GM12891 (cell line): ENCODE results near the gene SLC8A2.

Experiments used
- DNase-seq: peaks from one replicate; pipeline ENCODE4 v3.0.0; 2011; ENCODE audit warnings: low spot score; ENCODE audit not compliant: insufficient read length
- FAIRE-seq: peaks from 2 replicates; lab custom pipeline; 2011; peaks lifted over from hg19 to GRCh38; lab: Jason Lieb, UNC
- PAX5 ChIP-seq: IDR thresholded peaks from 2 replicates; pipeline ENCODE4 v1.6.1; 2011; ENCODE audit warnings: low read length, moderate library complexity, mild to moderate bottlenecking; ENCODE audit not compliant: insufficient read depth, severe bottlenecking
- POLR2A ChIP-seq: IDR thresholded peaks from 2 replicates; pipeline ENCODE4 v1.6.1; 2011; ENCODE audit warnings: low read depth, low read length, control low read depth
- POLR2AphosphoS5 ChIP-seq: IDR thresholded peaks from 2 replicates; pipeline ENCODE4 v1.6.1; 2011; ENCODE audit warnings: low read depth, low read length, control low read depth
- POU2F2 ChIP-seq: IDR thresholded peaks from 2 replicates; pipeline ENCODE4 v1.6.1; 2011; ENCODE audit warnings: low read depth, mild to moderate bottlenecking, control low read depth, low read length, moderate library complexity
- SPI1 ChIP-seq: IDR thresholded peaks from 2 replicates; pipeline ENCODE4 v1.6.1; 2011; ENCODE audit warnings: low read depth, low read length, control low read depth
- TAF1 ChIP-seq: IDR thresholded peaks from 2 replicates; pipeline ENCODE4 v1.6.1; 2011; ENCODE audit warnings: low read depth, low read length, control low read depth

Gene SLC8A2

GRCh38 chr19:47507012-47507411, 35.3 kb upstream of the SLC8A2 start:
- TF ChIP-seq POLR2A (no peak), POU2F2 (no peak), SPI1 (no peak), TAF1 (no peak), PAX5 (no peak), POLR2AphosphoS5 (no peak)
- DNase-seq = no peak
- no peak for FAIRE-seq

DNA sequence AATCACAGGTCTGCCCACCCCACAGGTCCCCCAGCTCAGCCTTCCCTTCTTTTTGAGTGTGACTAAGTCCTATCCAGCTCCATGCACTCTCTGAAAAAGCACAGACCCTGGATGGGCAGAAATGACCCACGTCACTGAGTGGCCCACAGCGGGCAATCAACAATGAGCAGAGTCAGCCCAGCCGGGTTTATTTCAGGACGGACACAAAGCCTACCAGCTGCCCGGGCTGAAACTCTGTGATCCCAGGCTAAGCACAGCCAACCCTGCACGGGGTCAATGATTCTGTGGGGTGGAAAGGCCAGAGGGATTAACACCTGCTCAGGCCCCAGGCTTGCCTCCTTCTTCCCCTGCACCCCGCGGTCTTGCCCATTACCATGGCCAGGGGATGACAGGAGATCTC, 34.8 kb upstream of the SLC8A2 start:
- DNase-seq = no peak
- FAIRE-seq = no peak
- TF ChIP-seq TAF1 (no peak), SPI1 (no peak), POU2F2 (no peak), POLR2A (no peak), PAX5 (no peak), POLR2AphosphoS5 (no peak)

GRCh38 chr19:47505506-47505905, 33.8 kb upstream of the SLC8A2 start:
- TF ChIP-seq POU2F2 (no peak), PAX5 (no peak), TAF1 (no peak), POLR2AphosphoS5 (no peak), POLR2A (no peak), SPI1 (no peak)

GRCh38 chr19:47503826-47504150, 32.1 kb upstream of the SLC8A2 start:
- DNase-seq (no peak), FAIRE-seq (no peak)
- no peak for TF ChIP-seq PAX5
- TF ChIP-seq POLR2A = no peak
- no peak for TF ChIP-seq TAF1
- TF ChIP-seq SPI1 = no peak
- no peak for TF ChIP-seq POU2F2
- no peak for TF ChIP-seq POLR2AphosphoS5

More at GRCh38 chr19:47505506-47505905, 33.8 kb upstream of the SLC8A2 start:
- no peak for FAIRE-seq
- no peak for DNase-seq

GRCh38 chr19:47503130-47503825, 31.6 kb upstream of the SLC8A2 start:
- FAIRE-seq (no peak), DNase-seq (no peak)
- TF ChIP-seq POLR2A (no peak), SPI1 (no peak), PAX5 (no peak), POLR2AphosphoS5 (no peak), POU2F2 (no peak), TAF1 (no peak)

- DNase-seq (no peak), FAIRE-seq (no peak)
- TF ChIP-seq POLR2AphosphoS5 = no peak
- no peak for TF ChIP-seq TAF1
- TF ChIP-seq SPI1 = no peak
- no peak for TF ChIP-seq PAX5
- TF ChIP-seq POU2F2 = no peak
- TF ChIP-seq POLR2A = no peak; the same call in 1 of the 2 replicates
Observed at GRCh38 chr19:47499863-47500830, 28.5 kb upstream of the SLC8A2 start.

DNA sequence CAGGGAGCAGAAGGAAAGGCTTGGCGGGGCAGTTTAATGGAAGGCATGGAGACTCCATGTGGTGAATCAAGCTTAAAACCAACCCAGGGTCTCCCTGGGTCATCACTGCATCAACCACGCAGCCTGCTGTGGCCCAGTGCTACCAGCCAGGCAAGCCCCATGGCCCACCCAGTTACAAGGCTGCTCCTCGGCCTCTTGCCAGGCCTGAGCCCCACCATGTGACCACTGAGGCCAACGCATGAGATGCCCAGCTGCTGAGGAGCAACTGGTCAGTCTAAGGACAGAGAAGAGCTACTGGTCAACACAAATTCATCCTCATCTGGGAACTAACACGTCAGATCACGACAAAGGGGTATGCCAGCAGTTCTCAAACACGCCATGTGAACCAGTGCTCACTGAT, 27.7 kb upstream of the SLC8A2 start:
- DNase-seq (no peak), FAIRE-seq (no peak)

DNA sequence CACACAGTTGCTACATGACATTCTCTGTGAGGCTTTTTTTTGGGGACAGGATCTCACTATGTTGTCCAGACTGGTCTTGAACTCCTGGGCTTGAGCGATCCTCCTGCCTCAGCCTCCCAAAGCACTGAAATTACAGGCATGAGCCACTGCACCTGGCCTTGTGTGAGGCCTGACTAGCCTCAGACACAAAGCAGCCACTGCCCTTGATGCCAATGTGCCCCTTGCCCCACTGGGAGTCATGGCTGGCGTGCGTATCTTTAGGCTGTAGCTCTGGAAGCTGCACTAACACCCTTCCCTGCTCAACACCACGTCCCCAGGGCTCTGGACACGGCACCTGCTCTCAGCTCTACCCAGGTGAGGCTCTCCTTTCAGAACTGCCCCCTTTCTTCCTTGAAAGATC, 26.9 kb upstream of the SLC8A2 start:
- TF ChIP-seq POU2F2 (no peak), TAF1 (no peak), POLR2AphosphoS5 (no peak), POLR2A (no peak), PAX5 (no peak), SPI1 (no peak)
- DNase-seq (no peak), FAIRE-seq (no peak)

More for the DNA sequence above, 27.7 kb upstream of the SLC8A2 start:
- TF ChIP-seq TAF1 = no peak
- TF ChIP-seq SPI1 = no peak
- no peak for TF ChIP-seq POU2F2
- no peak; the same call in 1 of the 2 replicates for TF ChIP-seq POLR2AphosphoS5
- no peak for TF ChIP-seq PAX5
- TF ChIP-seq POLR2A = no peak

- FAIRE-seq = no peak
- no peak for TF ChIP-seq POU2F2
- no peak for TF ChIP-seq SPI1
- no peak for TF ChIP-seq PAX5
- TF ChIP-seq TAF1 = no peak
- TF ChIP-seq POLR2AphosphoS5 = no peak
- TF ChIP-seq POLR2A = no peak
Observed at GRCh38 chr19:47497821-47498520, 26.3 kb upstream of the SLC8A2 start.

More at GRCh38 chr19:47497821-47498520, 26.3 kb upstream of the SLC8A2 start:
- DNase-seq = no peak
